HCT116 (cell line): Measurements from ENCODE around the gene IQSEC3. TPM values are rescaled to one million over a fixed set of nuclear protein-coding genes. Genes with fewer than 3 reads are reported as not detected.
"Not testable (repeated sequence)": the region's sequence is repeated elsewhere in the genome, so short reads cannot be mapped to it uniquely, and the experiment has no call there.

Experiments used
- ATAC-seq: fragments of 200-7000 bp; cut with Tn5 transposase; 2 replicates; pipeline ENCODE4 v1.9.1; 2020; ENCODE audit warnings: mild to moderate bottlenecking, moderate library complexity
- BruUV-seq: library from RNA; stranded (reverse); fragments of 400-500 nt; replicated peaks from 2 replicates; lab custom pipeline; 2021; lab: Mats Ljungman, UMichigan
- CTCF ChIA-PET: fragments of 300-600 bp; sonication (Branson Sonifier 250); formaldehyde crosslinking; loops from one replicate; lab custom pipeline; 2021; ENCODE audit warnings: antibody characterized with exemption; lab: Charles Lee
- POLR2A ChIA-PET: fragments of 300-600, 350-600 bp; sonication (Branson Sonifier 250); formaldehyde crosslinking; loops from one replicate; lab custom pipeline; 2021; ENCODE audit warnings: antibody characterized with exemption; lab: Charles Lee
- RAD21 ChIA-PET, 2 experiments: fragments of 300-600 bp; sonication (Branson Sonifier 250); formaldehyde crosslinking; loops; one replicate each; lab custom pipeline; 2023; ENCODE audit warnings: low total read pairs in 2 of 2; ENCODE audit not compliant: uncharacterized antibody in 2 of 2, unreplicated experiment in 2 of 2, low non-redundant PET in 1 of 2; lab: Charles Lee
- DNase-seq: peaks from one replicate; pipeline ENCODE4 v3.0.0-alpha.2; 2010; ENCODE audit warnings: low read depth, low spot score
- H2AFZ ChIP-seq: fragments of 200-600 bp; shearing (Covaris generic), sonication (generic); 2 replicates; pipeline ENCODE4 v1.6.1; 2017; ENCODE audit warnings: low read depth, mixed run types, mixed read lengths, antibody characterized with exemption, low read length; ENCODE audit not compliant: poor library complexity, severe bottlenecking
- H3K27ac ChIP-seq: 2 replicates; pipeline ENCODE4 v1.5.1; 2012; ENCODE audit warnings: low read depth, low read length
- H3K27me3 ChIP-seq: fragments of 200-600 bp; sonication (generic); 2 replicates; pipeline ENCODE4 v1.6.1; 2016; ENCODE audit warnings: mixed run types, low read length, mixed read lengths; ENCODE audit not compliant: insufficient read depth
- H3K36me3 ChIP-seq, 2 experiments: fragments of 200-500 bp in 1 of 2; fragments of 200-600 bp in 1 of 2; sonication (Bioruptor generic) in 1 of 2; sonication (generic) in 1 of 2; 2 replicates each; pipeline versions ENCODE4 v1.5.1 to v1.6.1; 2014 to 2016; ENCODE audit warnings: low read length in 2 of 2, inconsistent platforms in 1 of 2, mixed read lengths in 1 of 2, mixed run types in 1 of 2; ENCODE audit not compliant: insufficient read depth in 2 of 2, control insufficient read depth in 1 of 2
- H3K4me1 ChIP-seq, 2 experiments: fragments of 200-600 bp in 1 of 2; sonication (generic) in 1 of 2; 2 replicates each; pipeline versions ENCODE4 v1.5.1 to v1.6.1; 2012 to 2017; ENCODE audit warnings: low read length in 2 of 2, inconsistent platforms in 1 of 2, mild to moderate bottlenecking in 1 of 2, mixed read lengths in 1 of 2, mixed run types in 1 of 2, moderate library complexity in 1 of 2; ENCODE audit not compliant: insufficient read depth in 2 of 2, control insufficient read depth in 1 of 2
- H3K4me2 ChIP-seq: fragments of 200-600 bp; sonication (generic); 2 replicates; pipeline ENCODE4 v1.6.1; 2017; ENCODE audit warnings: mixed run types, low read length, mixed read lengths
- H3K4me3 ChIP-seq, 2 experiments: fragments of 200-600 bp in 1 of 2; sonication (generic) in 1 of 2; replicated peaks in 1 of 2; 2 replicates each; pipeline ENCODE4 v1.5.1; 2011 to 2016; ENCODE audit warnings: low read length in 2 of 2, control low read depth in 1 of 2, low read depth in 1 of 2, mild to moderate bottlenecking in 1 of 2, mixed read lengths in 1 of 2, mixed run types in 1 of 2
- H3K79me2 ChIP-seq: fragments of 200-600 bp; sonication (generic); 2 replicates; pipeline ENCODE4 v1.6.1; 2017; ENCODE audit warnings: mild to moderate bottlenecking, mixed run types, low read length, moderate library complexity, mixed read lengths; ENCODE audit not compliant: insufficient read depth
- H3K9ac ChIP-seq: fragments of 200-600 bp; sonication (generic); 2 replicates; pipeline ENCODE4 v1.6.1; 2016; ENCODE audit warnings: low read length, mixed read lengths
- H3K9me2 ChIP-seq: fragments of 200-600 bp; sonication (generic), shearing (Covaris generic); 2 replicates; pipeline ENCODE4 v1.6.1; 2017; ENCODE audit warnings: mixed run types, mild to moderate bottlenecking, moderate library complexity; ENCODE audit not compliant: insufficient read depth
- H3K9me3 ChIP-seq, 2 experiments: fragments of 200-500 bp in 1 of 2; fragments of 200-600 bp in 1 of 2; sonication (Bioruptor generic) in 1 of 2; sonication (generic) in 1 of 2; 2 replicates each; pipeline ENCODE4 v1.6.1; 2014 to 2017; ENCODE audit warnings: low read length in 2 of 2, mixed read lengths in 2 of 2, inconsistent platforms in 1 of 2, low read depth in 1 of 2, mild to moderate bottlenecking in 1 of 2, mixed run types in 1 of 2, moderate library complexity in 1 of 2; ENCODE audit not compliant: control insufficient read depth in 1 of 2, insufficient read depth in 1 of 2
- H4K20me1 ChIP-seq: fragments of 200-600 bp; sonication (generic), shearing (Covaris generic); 2 replicates; pipeline ENCODE4 v1.6.1; 2017; ENCODE audit warnings: mixed run types, mild to moderate bottlenecking, moderate library complexity; ENCODE audit not compliant: insufficient read depth
- REST ChIP-seq: IDR thresholded peaks from 2 replicates; pipeline ENCODE4 v1.6.1; 2012; ENCODE audit warnings: low read depth
- intact Hi-C: fragments of 100-400 bp; cut with micrococcal nuclease; formaldehyde crosslinking; loops from 2 replicates; pipeline ENCODE4 v1.10.0; 2022
- total RNA-seq: library from RNA; stranded (reverse); gene quantifications from one replicate; pipeline ENCODE4 v1.2.1, GENCODE V29; 2021; ENCODE audit not compliant: unreplicated experiment

The IQSEC3 gene
- total RNA-seq, 1 experiment from 2014 or later = not detected

GRCh38 chr12:65491-66063 is 990 bp upstream of the IQSEC3 start:
- intact Hi-C loops, POLR2A ChIA-PET, RAD21 ChIA-PET: not testable (repeated sequence)

GRCh38 chr12:66782-67504 is 376 bp downstream of the IQSEC3 start:
- not testable (repeated sequence) for DNase-seq, H3K4me2 ChIP-seq

More at GRCh38 chr12:65491-66063, 990 bp upstream of the IQSEC3 start:
- H2AFZ ChIP-seq, DNase-seq, ATAC-seq, H3K4me1 ChIP-seq, H3K9ac ChIP-seq, H4K20me1 ChIP-seq, H3K9me2 ChIP-seq, CTCF ChIA-PET, H3K79me2 ChIP-seq, H3K4me2 ChIP-seq, H3K36me3 ChIP-seq, BruUV-seq, H3K27ac ChIP-seq, H3K4me3 ChIP-seq, H3K9me3 ChIP-seq: not testable (repeated sequence)
- peaks cover 15% of the 10 kb centered on the region; the same call in 1 of the 2 replicates for H3K27me3 ChIP-seq

GRCh38 chr12:69677-70076 is 3.1 kb downstream of the IQSEC3 start:
- H3K9ac ChIP-seq, CTCF ChIA-PET, H2AFZ ChIP-seq, BruUV-seq, DNase-seq, H3K36me3 ChIP-seq, POLR2A ChIA-PET, H3K4me1 ChIP-seq, H3K9me2 ChIP-seq, H3K9me3 ChIP-seq, RAD21 ChIA-PET, H3K27ac ChIP-seq, intact Hi-C loops, H3K79me2 ChIP-seq, H3K4me3 ChIP-seq, ATAC-seq, H4K20me1 ChIP-seq, H3K4me2 ChIP-seq: not testable (repeated sequence)
- peaks cover 23% of the 10 kb centered on the region; the same call in 1 of the 2 replicates for H3K27me3 ChIP-seq

More at GRCh38 chr12:66782-67504, 376 bp downstream of the IQSEC3 start:
- H3K4me3 ChIP-seq, H3K27ac ChIP-seq, RAD21 ChIA-PET, H2AFZ ChIP-seq, H3K79me2 ChIP-seq, H3K4me1 ChIP-seq, CTCF ChIA-PET, intact Hi-C loops, H3K9me3 ChIP-seq, H3K36me3 ChIP-seq, POLR2A ChIA-PET, H3K9me2 ChIP-seq, H4K20me1 ChIP-seq, H3K9ac ChIP-seq, BruUV-seq: not testable (repeated sequence)
- peak; percentile 95 for ATAC-seq
- peaks cover 23% of the 10 kb centered on the region; the same call in 1 of the 2 replicates for H3K27me3 ChIP-seq
- peak; percentile 50 for TF ChIP-seq REST
